ENCODE measurements around the gene CIAO3.

The CIAO3 gene

GRCh38 chr16:752007-752312 lies 11.2 kb upstream of the CIAO3 start:
- H3K4me2 ChIP-seq (ENCODE audit: low read depth, low read length): no peak overlapping the region
- no peak overlapping the region for H3K4me3 ChIP-seq (ENCODE audit: low read length)
- no peak for DNase-seq
- no peak for TF ChIP-seq CTCF (IDR thresholded peaks at IDR 0.05; ENCODE audit: low read length)
- no peak for TF ChIP-seq EZH2phosphoT487 (IDR thresholded peaks at IDR 0.05; ENCODE audit: low read length)
- no peak for TF ChIP-seq EZH2 (optimal IDR thresholded peaks at IDR 0.05; ENCODE audit: low read depth, low read length)
- peaks cover 96% of the 10 kb centered on the region for H3K27me3 ChIP-seq (replicated peaks; ENCODE audit: insufficient read depth, low read length)
- H3K9ac ChIP-seq (ENCODE audit: low read length): no peak overlapping the region
- H3K36me3 ChIP-seq (replicated peaks; ENCODE audit: insufficient read depth, low read length): no peaks in the 10 kb centered on the region
- no peaks in the 10 kb centered on the region for H3K79me2 ChIP-seq (ENCODE audit: low read length)
- H3K9me2 ChIP-seq (replicated peaks; ENCODE audit: insufficient read depth, low read length): no peaks in the 10 kb centered on the region
- no peaks in the 10 kb centered on the region for H3K4me1 ChIP-seq (ENCODE audit: low read length)
- no peak overlapping the region for H2AFZ ChIP-seq (ENCODE audit: low read length)
- H3K9me3 ChIP-seq (replicated peaks; ENCODE audit: insufficient read depth, low read length): no peaks in the 10 kb centered on the region
- H3K27ac ChIP-seq (ENCODE audit: low read length): no peak overlapping the region
- H4K20me1 ChIP-seq (ENCODE audit: insufficient read depth, low read length): no peaks in the 10 kb centered on the region
- no peaks in the 10 kb centered on the region for H3F3A ChIP-seq (ENCODE audit: insufficient read depth, low read length)

GRCh38 chr16:751152-752006 lies 10.6 kb upstream of the CIAO3 start:
- Histone ChIP-seq H3K27me3 (replicated peaks; ENCODE audit: insufficient read depth, low read length) (peaks cover 95% of the 10 kb centered on the region), H3K9ac (ENCODE audit: low read length) (no peak overlapping the region), H3K36me3 (replicated peaks; ENCODE audit: insufficient read depth, low read length) (no peaks in the 10 kb centered on the region), H3K9me3 (replicated peaks; ENCODE audit: insufficient read depth, low read length) (no peaks in the 10 kb centered on the region), H3K4me2 (ENCODE audit: low read depth, low read length) (no peak overlapping the region), H4K20me1 (ENCODE audit: insufficient read depth, low read length) (no peaks in the 10 kb centered on the region), H2AFZ (ENCODE audit: low read length) (no peak overlapping the region), H3K4me1 (ENCODE audit: low read length) (no peaks in the 10 kb centered on the region), H3K79me2 (ENCODE audit: low read length) (no peaks in the 10 kb centered on the region), H3K27ac (ENCODE audit: low read length) (no peak overlapping the region), H3K4me3 (ENCODE audit: low read length) (no peak overlapping the region), H3F3A (ENCODE audit: insufficient read depth, low read length) (no peaks in the 10 kb centered on the region), H3K9me2 (replicated peaks; ENCODE audit: insufficient read depth, low read length) (no peaks in the 10 kb centered on the region)
- TF ChIP-seq EZH2 (optimal IDR thresholded peaks at IDR 0.05; ENCODE audit: low read depth, low read length) (no peak), CTCF (IDR thresholded peaks at IDR 0.05; ENCODE audit: low read length) (no peak), EZH2phosphoT487 (IDR thresholded peaks at IDR 0.05; ENCODE audit: low read length) (no peak)
- no peak for DNase-seq

- no peaks in the 10 kb centered on the region for H3K4me1 ChIP-seq (ENCODE audit: low read length)
- H3K9ac ChIP-seq (ENCODE audit: low read length): no peak overlapping the region
- H3K79me2 ChIP-seq (ENCODE audit: low read length): no peaks in the 10 kb centered on the region
- no peak overlapping the region for H2AFZ ChIP-seq (ENCODE audit: low read length)
- no peaks in the 10 kb centered on the region for H3K9me2 ChIP-seq (replicated peaks; ENCODE audit: insufficient read depth, low read length)
- H3K27me3 ChIP-seq (replicated peaks; ENCODE audit: insufficient read depth, low read length): peaks cover 91% of the 10 kb centered on the region
- H4K20me1 ChIP-seq (ENCODE audit: insufficient read depth, low read length): no peaks in the 10 kb centered on the region
- no peaks in the 10 kb centered on the region for H3F3A ChIP-seq (ENCODE audit: insufficient read depth, low read length)
- no peak overlapping the region for H3K4me2 ChIP-seq (ENCODE audit: low read depth, low read length)
- no peak for DNase-seq
- no peak overlapping the region for H3K27ac ChIP-seq (ENCODE audit: low read length)
- no peaks in the 10 kb centered on the region for H3K9me3 ChIP-seq (replicated peaks; ENCODE audit: insufficient read depth, low read length)
- no peaks in the 10 kb centered on the region for H3K36me3 ChIP-seq (replicated peaks; ENCODE audit: insufficient read depth, low read length)
- no peak overlapping the region for H3K4me3 ChIP-seq (ENCODE audit: low read length)
- TF ChIP-seq EZH2phosphoT487 (IDR thresholded peaks at IDR 0.05; ENCODE audit: low read length) (no peak), EZH2 (optimal IDR thresholded peaks at IDR 0.05; ENCODE audit: low read depth, low read length) (no peak), CTCF (IDR thresholded peaks at IDR 0.05; ENCODE audit: low read length) (no peak)
These were observed 9.7 kb upstream of the CIAO3 start for GRCh38 chr16:750485-750884.

Data from MM.1S (cell line).